ENCODE measurements around the gene TAF3. TPM values are rescaled to one million over a fixed set of nuclear protein-coding genes. Genes with fewer than 3 reads are reported as not detected.

TAF3 gene
- polyA plus RNA-seq, 1 of the 3 experiments (the other 2 are of a cell fraction): 2.4 TPM

GRCh38 chr10:7933262-7933661 is 115.0 kb downstream of the TAF3 start:
- Histone ChIP-seq H3K36me3 (replicated peaks in 1 of 2; ENCODE audit: control insufficient read depth in 1 of 2, insufficient read depth in 2 of 2, low read length in 1 of 2) (peaks cover 0 to 7% of the 10 kb centered on the region in 2 experiments), H4K20me1 (ENCODE audit: insufficient read depth) (no peaks in the 10 kb centered on the region), H3K79me2 (ENCODE audit: insufficient read depth) (no peaks in the 10 kb centered on the region), H3K27me3 (ENCODE audit: insufficient read depth) (no peaks in the 10 kb centered on the region), H2AFZ (ENCODE audit: low read depth) (no peak overlapping the region), H3K27ac (ENCODE audit: low read depth in 2 of 2, low read length in 1 of 2) (no peak overlapping the region), H3K4me3 (ENCODE audit: low read depth in 2 of 2, low read length in 1 of 2) (no peak overlapping the region), H3K4me2 (no peak overlapping the region), H3K9ac (no peak overlapping the region), H3K4me1 (ENCODE audit: control insufficient read depth in 1 of 2, insufficient read depth in 2 of 2, low read depth in 1 of 2, low read length in 1 of 2) (peaks cover 0 to 3% of the 10 kb centered on the region in 2 experiments; a peak in 2 of 4 replicates), H3F3A (replicated peaks; ENCODE audit: insufficient read depth) (no peaks in the 10 kb centered on the region), H3K9me3 (no peaks in the 10 kb centered on the region), H3K9me2 (no peaks in the 10 kb centered on the region)
- TF ChIP-seq YY1 (IDR thresholded peaks at IDR 0.05; ENCODE audit: low read depth) (no peak), FOXJ3 (CRISPR knock-in tag; IDR thresholded peaks at IDR 0.05) (no peak), EZH2phosphoT487 (IDR thresholded peaks at IDR 0.05; ENCODE audit: borderline replicate concordance, low read depth) (no peak), TCF12 (IDR thresholded peaks at IDR 0.05) (no peak), RCOR1 (IDR thresholded peaks at IDR 0.05; ENCODE audit: low read length) (no peak), TAF1 (IDR thresholded peaks at IDR 0.05; ENCODE audit: borderline replicate concordance, low read depth, low read length) (no peak), JUND (IDR thresholded peaks at IDR 0.05) (no peak), NFIC (IDR thresholded peaks at IDR 0.05; ENCODE audit: borderline replicate concordance) (no peak), CHD2 (IDR thresholded peaks at IDR 0.05; ENCODE audit: low read length, partially characterized antibody) (no peak), ELF1 (IDR thresholded peaks at IDR 0.05) (no peak), SIN3A (IDR thresholded peaks at IDR 0.05; ENCODE audit: borderline replicate concordance, low read depth, low read length) (no peak), POLR2AphosphoS5 (IDR thresholded peaks at IDR 0.05; ENCODE audit: low read depth, low read length) (no peak), MAX (IDR thresholded peaks at IDR 0.05; ENCODE audit: low read depth) (no peak), USF1 (IDR thresholded peaks at IDR 0.05; ENCODE audit: borderline replicate concordance, low read depth) (no peak), FOXM1 (IDR thresholded peaks at IDR 0.05; ENCODE audit: low read depth) (no peak), NRF1 (IDR thresholded peaks at IDR 0.05; ENCODE audit: low read depth, low read length) (no peak), FOSL2 (IDR thresholded peaks at IDR 0.05; ENCODE audit: borderline replicate concordance, low read depth) (no peak), MXI1 (IDR thresholded peaks at IDR 0.05; ENCODE audit: low read depth, low read length) (no peak), PBX3 (IDR thresholded peaks at IDR 0.05) (no peak), GATA2 (CRISPR knock-in tag; IDR thresholded peaks at IDR 0.05) (no peak)
- WGBS (ENCODE audit: low lambda C conversion rate): 45% methylated on average over 1 of the region's 3 CpGs
- ChIA-PET POLR2A (no interaction called here), CTCF (interaction anchor here (1.4 kb wide), 1 partner anchor 112 kb away, joined by 5 read pairs; no protein-coding TSS in a partner anchor)
- DNase-seq: no peak
